NCI-H146 treated with DMSO at 0.1 percent for 48 hours (cell line): ENCODE measurements around the gene BAIAP3.

Source experiments
- DNase-seq: peaks from one replicate; lab custom pipeline; 2025; ENCODE audit not compliant: unreplicated experiment; lab: John Stamatoyannopoulos, UW

BAIAP3 gene

DNA sequence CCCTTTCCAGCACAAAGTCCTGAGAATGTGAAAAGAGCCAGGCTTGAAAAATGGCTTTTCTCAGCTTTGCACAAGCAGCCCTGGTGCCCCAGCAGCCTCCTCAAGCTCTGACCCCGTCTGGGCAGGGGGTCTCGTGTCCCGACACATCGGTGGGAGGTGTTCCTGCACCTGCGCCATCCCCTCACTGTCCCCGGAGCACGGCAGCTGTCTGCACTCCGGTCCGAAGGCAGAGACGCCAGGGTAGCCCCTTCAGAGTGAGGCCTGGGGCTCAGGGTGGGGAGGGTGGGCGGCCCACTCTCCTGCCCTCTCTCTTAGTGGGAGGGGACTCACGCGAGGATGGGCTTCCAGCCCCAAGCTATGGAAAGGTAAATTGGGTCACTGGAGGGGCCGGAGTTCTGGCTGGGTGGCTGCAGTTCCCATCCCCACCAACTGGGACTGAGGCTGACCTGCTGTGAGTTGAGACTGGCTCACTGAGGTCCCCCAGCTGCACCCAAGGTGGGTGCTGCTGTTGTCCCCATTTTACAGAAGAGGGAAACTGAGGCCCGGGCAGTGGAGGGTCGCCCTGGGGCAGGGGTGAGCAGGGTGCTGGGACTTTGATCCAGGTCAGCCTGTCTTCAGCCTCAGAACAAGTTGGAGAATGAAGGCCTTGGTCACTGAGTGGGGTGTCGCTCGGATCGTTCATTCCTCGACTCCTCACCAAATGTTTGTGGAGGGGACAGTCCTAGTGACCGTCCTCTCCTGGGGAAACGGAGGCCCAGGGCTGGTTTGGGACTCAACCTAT, 2.3 kb upstream of the BAIAP3 start:
- no peak for DNase-seq

DNA sequence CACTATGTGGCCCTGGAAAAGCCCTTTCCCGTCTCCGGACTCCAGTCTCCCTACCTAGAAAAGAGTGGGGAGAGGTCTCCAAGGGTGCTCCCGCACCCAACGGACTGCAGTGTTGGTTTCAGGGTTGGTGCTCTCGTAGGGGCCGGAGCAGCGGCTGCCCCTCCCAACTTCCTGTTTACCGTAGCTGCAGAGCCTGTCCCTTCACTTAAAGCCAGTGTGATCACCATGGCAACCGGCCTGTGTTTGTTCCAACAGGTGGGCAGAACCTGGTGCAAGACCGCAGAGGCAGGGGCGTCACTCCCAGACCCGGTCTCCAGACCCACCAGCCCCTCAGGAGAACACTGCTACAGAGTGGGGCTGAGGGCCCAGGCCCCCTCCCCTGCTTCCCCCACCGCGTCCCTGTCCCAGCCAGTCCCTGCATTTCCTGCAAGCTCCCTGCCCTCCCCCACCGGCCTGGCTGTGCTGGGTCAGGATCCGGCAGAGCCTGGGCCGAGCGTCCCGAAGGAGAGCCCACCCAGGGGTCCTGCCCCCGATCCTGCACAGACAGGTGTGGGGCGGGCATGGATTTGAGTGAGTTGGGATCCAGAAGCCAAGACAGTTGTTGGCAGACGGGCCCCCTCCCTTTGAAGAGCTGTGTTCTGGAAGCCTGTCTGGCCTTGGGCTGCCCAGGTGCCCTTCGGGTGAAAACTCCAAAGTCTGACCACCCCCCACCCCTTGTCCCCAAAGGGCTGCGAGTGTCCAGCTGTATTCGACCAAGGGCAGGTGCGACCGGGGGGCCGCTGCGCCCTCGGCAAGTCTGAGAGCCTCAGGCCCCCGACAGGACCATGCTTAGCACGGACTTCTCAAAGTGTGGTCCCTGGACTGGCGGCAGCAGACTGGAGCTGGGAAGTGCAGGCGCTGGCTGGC, 1.5 kb upstream of the BAIAP3 start:
- peak; percentile 82 for DNase-seq

DNA sequence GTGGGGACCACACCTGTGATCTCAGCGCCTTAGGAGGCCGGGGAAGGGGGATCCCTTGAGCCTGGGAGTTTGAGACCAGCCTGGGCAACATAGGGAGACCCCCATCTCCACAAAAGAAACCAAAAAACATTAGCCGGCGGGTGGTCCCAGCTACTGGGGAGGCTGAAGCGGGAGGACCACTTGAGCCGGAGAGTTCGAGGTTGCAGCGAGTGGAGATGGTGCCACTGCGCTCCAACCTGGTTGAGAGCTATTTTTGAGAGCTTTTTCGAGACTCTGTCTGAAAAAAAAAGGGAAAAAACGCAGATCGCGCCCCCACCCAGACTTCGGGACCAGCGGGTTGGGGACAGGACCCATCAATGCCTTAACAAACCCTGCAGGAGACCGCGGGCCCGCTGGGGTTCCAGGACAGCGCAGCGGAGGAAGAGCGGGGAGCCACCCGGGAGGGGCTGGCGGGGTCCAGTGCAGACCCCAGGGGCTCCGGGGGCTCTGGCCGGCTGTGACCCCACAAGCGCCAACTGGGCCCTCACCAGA, 762 bp upstream of the BAIAP3 start:
- no peak for DNase-seq

DNA sequence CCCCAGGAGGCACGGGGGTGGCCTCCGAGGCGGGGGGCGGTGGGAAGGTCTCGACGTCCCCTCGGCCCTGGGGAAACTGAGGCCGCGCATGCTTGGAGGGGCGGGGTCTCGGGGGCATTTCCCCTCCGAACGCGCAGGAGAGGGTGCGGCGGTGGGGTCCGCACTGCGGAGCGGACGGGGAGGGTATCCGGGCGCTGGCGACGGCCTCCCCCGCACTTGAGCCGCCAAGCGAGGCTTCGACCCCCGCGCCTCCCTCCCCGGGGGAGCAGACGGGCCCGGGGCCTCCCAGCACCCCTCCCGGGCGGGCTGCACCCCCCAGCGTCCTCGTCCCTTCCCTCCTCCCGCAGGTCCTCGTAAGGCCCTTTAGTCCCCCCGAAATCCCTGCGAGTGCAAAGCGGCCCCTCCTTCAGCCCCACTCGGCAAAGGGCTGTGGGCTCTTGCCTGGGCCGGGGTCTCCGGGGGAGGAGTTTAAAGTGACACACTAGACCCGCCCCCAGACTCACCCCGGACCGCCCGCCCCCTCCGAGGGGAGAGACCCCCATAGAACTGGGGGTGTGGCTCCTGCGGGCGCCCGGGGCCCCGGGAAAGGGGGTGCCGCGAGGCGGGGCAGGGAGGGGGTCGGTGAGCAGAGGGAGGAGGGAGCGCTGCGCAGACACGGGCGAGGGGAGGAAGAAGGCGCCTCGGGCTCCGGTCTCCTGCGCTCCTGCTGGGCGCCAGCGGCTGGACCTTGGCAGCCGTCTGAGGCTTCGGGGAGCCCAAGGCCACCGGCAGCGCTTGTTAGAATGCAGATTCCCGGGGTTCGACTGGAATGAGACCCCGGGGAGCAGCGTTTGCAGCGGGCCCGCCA, 632 bp downstream of the BAIAP3 start:
- no peak for DNase-seq

DNA sequence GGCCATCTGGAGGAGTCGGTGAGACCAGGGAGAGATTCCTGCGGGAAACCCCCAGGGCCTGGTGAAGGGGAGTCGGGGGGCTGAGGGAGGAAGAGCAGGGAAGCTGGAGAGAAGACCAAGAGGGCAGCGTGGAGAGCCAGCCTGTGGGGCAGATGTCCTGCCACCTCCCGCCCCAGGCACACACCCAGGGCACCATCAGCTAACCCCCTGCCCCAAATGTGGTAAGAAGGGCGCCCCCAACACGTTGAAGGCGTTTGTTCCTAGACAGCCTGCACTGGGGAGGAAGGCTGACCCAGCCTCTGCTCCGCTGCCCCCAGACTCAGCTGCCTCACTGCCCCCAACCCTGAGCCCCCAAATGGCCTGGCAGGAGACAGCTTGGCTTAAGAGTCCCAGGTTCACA, 1.3 kb downstream of the BAIAP3 start:
- DNase-seq: no peak

DNA sequence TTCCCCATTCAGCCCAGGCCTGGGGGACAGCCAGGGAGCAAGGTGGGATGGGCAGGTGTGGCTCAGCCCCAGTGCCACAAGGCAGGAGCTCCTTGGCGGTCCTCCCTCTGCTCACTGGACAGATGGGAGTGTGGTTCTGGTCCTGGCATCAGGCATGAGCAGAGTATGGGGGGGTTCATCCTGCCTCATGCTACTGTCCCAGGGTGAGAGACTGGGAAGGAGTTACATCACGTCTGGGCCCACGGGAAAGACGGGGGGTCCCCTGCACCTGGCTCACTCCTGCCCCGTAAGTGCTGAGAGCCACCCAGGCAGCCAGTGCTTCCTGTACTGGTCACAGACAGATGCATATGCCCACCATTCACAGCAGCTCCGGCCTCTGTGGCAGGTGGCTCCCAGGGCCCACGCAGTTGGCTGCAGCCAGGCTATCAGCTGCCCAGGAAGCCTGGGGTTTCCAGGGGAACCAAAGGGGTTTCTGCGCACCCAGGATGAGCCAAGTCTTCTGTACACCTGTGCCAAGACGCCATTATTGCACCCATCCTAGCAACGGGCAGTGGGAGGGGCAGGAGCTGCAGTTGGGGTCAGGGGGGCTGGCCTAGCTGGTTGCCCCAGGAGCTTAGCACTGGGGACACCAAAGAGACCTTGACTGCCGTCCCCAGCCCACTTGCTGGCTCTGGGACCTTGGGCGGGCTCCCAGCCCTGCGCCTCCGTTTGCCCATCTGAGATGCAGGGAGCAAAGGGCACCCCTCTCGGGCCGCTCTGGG, 1.9 kb downstream of the BAIAP3 start:
- DNase-seq: peak; percentile 12

DNA sequence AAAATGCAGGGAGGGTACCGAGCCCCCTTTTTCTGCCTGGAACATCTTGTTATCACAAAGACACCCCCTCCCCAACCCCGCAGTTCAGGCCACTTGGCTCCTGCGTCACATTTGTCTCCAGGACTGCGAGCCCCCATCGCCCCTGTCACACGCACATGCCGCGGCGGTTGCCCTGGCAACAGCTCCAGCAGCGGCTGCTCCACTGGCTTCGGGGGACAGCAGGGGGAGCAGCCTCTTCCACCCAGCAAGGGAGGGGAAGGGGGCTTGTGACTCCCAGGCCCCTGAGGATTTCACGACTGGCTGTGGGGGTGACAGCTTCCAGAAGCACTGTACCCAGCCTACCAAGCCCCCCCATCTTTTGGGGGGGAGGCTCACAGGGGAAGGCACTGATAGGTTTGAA, 2.6 kb downstream of the BAIAP3 start:
- DNase-seq: no peak

DNA sequence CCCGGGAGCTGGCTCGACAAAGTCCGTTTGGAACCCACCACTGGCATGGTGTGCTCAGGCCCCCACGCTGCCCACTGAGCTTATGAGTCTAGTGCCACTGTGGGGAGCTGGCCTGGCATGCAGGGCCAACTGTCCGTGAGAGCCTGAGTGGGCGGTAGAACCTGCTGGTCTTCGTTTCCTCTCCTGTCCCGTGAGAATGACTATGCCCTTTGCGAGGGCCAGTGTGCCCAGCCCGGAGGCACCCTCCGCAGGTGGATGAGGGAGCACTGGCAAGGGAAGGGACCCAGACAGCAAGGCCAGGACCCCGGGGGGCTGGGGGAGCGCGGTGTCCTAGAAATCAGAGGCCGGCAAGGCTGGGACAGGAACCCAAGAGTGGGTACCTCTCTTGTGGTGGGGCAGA, 3.2 kb downstream of the BAIAP3 start:
- DNase-seq: no peak

DNA sequence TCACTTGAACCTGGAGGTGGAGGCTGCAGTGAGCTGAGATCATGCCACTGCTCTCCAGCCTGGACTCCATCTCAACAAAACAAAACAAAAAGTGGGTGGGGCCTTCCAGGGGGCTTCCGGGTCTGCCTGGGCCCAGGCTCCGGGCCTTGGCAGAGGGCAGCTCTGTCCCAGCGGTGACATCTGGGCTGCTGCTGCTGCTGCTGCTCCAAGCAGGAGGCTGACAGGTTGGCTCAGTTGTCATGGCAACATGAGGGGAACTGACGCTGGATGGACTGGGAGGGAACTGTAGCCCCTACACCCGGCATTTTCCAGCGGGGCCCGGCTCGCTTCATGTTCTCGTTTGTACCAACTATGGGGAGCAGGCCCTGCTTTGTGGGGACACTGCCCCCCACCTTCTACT, 4.0 kb downstream of the BAIAP3 start:
- DNase-seq: no peak

DNA sequence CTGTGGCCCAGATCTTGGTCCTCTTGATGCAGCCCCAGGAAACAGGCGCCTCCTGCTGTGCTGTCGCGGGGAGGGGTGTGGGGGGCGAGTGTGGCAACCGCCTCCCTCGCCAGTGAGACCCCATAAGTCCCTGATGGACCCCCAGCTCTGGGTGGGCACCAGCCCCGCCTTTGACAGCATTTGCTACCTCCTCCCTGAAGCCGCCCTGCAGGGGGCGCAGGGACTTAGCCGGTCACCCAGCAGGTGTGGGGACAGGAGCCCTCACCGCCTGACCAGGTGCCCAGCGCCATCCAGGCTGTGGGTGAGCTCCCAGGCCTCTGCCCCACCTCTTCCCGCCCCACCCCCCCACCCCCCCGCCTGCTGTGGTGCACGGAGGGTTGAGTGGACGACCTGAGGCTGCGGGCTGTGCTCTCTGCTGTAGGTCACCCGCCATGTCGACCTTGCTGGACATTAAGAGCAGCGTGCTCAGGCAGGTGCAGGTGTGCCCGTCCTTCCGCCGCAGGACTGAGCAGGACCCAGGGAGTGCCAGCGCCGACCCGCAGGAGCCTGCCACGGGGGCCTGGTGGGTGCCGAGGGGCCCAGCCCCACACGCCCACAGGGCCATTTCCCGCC, 4.8 kb downstream of the BAIAP3 start:
- peak; percentile 32 for DNase-seq

DNA sequence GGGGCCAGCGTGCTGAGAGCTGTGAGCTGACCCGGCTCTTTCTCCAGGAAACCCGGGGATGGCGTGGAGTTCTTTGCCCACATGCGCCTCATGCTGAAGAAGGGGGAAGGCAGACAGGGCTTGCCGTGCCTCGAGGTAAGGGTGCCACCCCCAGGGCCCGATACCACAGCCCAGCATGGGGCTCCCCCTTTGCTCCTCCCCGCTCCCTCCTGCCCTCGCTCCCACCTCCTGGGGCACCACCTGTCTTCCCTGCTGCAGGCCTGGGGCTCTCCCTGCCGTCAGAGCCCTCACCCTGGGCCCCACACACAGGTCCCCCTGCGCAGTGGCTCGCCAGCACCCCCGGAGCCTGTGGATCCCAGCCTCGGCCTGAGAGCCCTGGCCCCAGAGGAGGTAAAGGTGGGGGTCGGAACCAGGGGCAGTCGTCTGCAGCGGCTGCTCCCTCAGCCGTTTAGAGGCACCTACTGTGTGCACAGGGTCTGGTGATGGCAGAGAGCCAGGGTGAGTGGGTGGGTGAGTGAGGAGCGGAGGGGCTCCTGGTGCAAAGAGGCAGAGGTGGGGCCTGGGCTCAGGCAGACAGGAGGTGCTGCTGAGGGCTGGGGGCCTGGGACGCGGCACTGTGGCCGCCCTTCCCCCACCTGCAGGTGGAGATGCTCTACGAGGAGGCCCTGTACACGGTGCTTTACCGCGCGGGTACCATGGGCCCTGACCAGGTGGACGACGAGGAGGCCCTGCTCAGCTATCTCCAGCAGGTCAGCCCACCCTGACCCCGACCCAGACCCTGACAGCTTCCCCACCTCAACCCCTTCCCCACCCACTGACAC, 5.6 kb downstream of the BAIAP3 start:
- no peak for DNase-seq

DNA sequence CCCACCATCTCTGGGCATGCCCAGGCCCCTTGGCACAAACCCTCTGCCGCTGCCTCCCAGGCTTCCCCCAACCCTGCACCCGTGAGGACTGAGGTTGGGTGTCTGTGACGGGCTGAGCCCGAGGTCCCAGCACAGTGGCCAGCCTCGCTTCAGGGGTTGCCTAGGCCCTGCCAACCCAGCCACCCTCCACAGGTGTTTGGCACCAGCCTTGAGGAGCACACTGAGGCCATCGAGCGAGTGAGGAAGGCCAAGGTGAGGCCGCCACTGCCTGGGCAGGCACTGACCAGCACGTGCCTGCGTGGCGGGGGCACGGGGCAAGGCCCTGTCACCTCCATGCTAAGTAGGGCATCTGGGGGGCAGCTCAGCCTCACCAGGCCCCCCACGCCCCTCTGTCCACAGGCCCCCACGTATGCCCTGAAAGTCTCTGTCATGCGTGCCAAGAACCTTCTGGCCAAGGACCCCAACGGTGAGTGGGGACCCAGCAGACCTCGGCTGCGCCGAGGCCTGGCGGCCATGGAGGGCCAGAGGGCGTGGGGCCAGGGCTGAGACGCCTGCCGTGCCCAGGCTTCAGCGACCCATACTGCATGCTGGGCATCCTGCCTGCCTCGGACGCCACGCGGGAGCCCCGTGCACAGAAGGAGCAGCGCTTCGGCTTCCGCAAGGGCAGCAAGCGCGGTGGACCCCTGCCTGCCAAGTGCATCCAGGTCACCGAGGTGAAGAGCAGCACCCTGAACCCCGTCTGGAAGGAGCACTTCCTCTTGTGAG, 7.5 kb downstream of the BAIAP3 start:
- no peak for DNase-seq

DNA sequence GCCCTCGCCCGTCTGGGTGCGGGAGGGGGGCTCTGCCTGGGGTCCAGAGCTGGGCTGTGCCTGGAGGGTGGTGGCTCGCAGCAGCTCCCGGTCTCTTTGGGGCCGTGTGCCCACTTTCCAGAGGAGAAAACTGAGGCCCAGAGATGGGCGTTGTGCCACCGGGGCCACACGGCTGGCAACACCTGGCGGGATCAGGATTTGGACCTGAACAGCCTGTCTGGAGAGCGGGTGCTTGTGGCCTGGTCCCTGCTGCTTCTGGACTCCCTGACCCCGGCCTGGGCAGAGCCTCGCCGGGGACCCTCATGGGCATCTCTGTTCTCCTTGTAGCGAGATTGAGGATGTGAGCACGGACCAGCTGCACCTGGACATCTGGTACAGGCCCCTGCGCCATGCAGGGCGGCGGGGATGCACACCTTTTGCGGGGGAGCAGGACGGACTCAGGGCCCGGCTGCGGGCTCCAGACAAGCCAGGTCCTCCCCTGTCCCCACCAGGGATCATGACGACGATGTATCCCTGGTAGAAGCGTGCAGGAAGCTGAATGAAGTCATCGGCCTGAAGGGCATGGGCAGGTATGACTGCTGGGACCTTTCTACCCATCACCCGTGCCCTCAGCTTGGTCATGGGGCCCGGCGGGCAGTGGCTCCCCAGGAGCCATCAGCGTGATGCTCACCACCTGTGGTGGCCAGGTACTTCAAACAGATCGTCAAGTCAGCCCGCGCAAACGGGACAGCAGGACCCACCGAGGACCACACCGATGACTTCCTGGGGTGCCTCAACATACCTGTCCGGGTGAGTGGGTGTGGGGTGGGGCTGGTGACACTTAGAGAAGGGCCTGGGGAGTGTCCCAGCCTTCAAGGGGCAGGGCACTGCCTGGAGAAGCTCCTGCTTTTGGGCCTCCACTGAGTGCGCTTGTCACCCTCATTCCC, 8.3 kb downstream of the BAIAP3 start:
- DNase-seq: no peak

DNA sequence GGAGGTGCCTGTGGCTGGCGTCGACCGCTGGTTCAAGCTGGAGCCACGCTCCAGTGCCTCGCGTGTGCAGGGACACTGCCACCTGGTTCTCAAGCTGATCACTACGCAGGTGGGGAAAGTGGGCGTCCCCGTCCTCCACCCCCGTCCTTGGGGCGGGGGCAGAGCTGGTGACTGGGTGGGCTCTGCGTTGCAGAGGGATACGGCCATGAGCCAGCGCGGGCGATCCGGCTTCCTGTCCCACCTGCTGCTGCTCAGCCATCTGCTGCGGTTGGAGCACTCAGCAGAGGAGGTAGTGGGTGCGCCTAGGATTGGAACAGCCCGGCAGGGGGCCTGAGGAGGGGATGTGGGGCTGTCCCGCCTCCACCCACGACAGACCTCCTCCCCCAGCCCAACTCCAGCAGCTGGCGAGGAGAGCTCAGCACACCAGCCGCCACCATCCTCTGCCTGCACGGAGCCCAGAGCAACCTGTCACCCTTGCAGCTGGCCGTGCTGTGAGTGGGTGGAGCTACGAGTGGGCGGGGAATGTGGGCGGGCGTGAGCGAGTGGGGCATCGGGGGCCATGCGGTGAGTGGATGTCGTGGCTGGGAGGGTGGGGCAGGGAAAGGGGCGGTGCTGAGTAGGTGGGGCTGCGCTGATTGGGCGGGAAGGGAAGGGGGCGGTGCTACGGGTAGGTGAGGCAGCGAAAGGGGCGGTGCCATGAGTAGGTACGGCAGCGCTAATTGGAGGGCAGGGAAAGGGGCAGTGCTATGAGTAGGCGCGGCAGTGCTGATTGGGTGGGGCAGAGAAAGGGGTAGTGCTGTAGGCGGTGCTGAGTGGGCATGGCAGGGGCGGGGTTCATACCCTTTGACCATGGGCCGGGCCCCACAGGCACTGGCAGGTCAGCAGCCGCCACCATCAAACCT, 9.3 kb downstream of the BAIAP3 start:
- peak; percentile 99 for DNase-seq

DNA sequence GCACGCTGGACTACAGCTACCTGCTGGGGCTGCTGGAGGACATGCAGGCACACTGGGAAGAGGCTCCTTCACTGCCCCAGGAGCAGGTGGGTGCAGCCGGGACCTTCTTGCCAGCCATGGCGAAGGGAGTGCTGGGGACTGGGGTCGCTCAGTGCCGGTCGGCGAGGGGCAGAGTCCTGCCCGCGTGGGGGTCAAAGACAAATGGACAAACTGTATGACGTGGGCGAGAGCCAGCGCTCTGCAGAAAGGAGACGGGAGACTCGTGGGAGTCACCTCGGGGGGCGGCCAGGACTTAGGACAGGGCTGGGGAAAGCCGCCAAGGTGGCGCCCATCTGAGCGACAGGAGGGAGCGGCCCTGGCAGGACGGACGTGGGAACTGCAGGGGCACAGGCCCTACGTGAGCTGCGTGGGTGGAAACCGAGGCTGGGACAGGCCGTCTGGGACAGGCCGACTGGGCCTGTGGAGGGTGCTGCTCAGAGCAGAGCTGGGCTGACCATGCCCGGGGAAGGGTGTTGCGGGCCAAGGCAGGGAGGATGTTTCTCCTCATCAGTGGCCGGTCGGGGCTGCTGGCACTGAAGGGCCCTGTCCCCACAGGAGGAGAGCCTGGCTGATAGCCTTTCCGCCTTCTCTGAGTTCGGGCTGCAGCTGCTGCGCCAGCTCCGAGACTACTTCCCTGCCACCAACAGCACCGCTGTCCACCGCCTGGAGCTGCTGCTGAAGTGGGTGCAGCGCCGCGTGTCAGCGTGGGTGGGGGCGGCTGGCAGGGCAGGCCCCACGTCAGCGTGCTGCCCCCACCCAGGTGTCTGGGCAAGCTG, 10.2 kb downstream of the BAIAP3 start:
- no peak for DNase-seq
